Measurements from ENCODE around the gene RFWD3.

Gene RFWD3

GRCh38 chr16:74666425-74667254, at the start of gene RFWD3:
Gene RFWD3 (minus strand): TSS chr16:74666877. CDS start chr16:74661449, 5,428 bp downstream.
- intact Hi-C loops (cut with DNase I): no loop called here
- DNase-seq: peak; percentile 94 to 100 (median 99)

GRCh38 chr16:74716355-74716754, 49.7 kb upstream of the RFWD3 start:
- intact Hi-C loops (cut with DNase I): no loop called here
- no peak for DNase-seq

GRCh38 chr16:74713876-74714275, 47.2 kb upstream of the RFWD3 start:
- DNase-seq: peak in 1 of 42 donors; percentile 24
- intact Hi-C loops (cut with DNase I): no loop called here

DNA sequence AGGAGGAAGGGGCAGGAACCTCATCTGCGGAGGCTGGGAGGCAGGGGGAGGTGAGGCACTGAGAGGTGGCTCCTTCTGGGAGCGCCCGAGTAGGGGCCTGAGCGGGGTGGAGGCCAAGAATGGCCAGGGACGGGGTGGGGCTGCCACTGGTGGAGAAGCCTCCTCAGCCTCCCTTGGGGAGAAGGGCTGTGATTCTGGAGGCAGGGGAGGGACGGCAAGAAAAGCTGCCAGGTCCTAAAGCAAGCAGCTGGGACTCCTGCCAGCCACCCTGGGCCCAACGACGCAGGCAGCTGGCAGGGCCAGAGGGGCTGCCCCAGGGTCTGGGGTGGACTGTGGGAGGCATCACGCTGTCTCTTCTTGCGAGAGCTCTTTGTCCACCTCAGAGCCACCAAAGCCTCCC, 46.6 kb upstream of the RFWD3 start:
- intact Hi-C loops (cut with DNase I): no loop called here
- DNase-seq: peak in 4 of 42 donors; percentile 39 to 60 (median 50)

DNA sequence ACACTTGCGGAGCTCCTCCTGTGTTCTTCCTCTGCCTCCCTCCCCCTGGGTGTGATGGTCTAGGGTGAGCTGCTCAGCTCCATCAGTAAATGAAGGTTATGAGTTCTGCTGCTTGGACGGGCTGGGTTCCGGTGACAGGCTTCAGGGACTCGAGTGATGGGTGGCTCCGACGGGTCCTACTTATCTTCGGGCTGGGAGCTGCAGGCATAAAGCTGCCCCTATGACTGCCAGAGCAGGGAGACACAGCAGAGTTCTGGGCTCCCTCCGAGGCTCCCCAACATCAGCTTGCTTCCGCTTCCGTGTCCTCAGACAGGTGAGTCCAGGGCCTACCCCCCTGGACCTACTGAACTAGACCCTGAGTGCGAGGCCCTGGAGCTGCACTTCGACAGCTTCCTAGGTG, 45.3 kb upstream of the RFWD3 start:
- DNase-seq: no peak

GRCh38 chr16:74710401-74710800, 43.7 kb upstream of the RFWD3 start:
- no peak for DNase-seq
- intact Hi-C loops (cut with DNase I): no loop called here

More for the DNA sequence above, 45.3 kb upstream of the RFWD3 start:
- intact Hi-C loops (cut with DNase I): no loop called here

DNA sequence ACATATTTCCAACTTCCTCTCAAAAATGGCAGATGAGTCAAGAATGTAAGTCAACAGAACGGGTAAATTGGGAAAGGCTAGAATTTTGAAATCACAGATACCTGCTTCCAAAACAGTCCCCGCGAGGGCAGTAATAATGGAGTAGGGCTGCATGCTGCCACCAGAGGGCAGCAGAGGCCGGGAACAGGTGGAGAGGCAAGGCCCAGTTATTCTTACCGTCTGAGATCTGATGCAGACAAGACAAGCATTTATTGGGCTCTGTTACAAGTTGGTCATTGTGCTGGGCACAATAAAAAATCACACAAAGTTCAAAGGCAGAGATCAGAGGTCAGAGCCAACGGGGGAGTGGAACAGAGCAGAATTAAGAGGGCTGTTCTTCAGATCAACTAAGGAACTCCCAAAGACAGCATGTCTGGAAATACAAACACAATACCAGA, 42.8 kb upstream of the RFWD3 start:
- intact Hi-C loops (cut with DNase I): loop anchor here (2.0 to 5.0 kb wide), 2 partner anchors 103 to 153 kb away; no protein-coding TSS in a partner anchor
- DNase-seq: peak; percentile 67 to 96 (median 92)

- peak in 12 of 42 donors; percentile 26 to 65 (median 36) for DNase-seq
- intact Hi-C loops (cut with DNase I): no loop called here
Observed at GRCh38 chr16:74700438-74701225, 34.0 kb upstream of the RFWD3 start, which contains the start of gene MLKL. Gene MLKL (minus strand): TSS chr16:74700862. CDS start chr16:74695757, 5,105 bp downstream.

DNA sequence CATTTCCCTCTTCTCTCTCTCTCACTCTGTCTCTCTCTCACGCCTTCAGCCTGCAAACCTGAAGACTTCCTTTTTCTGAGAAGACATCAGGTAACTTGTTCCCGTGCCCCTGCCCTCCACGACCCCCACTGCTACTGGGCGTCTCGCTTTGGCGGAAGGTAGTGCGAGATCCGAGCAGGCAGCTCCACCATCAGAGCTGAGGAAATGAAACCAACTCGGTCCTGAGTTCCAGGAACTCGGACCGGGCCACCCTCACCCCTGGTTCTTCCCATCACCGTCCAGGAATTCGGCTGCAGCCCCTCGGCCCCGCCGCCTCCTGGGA, 33.4 kb upstream of the RFWD3 start:
- DNase-seq: peak in 4 of 42 donors; percentile 18 to 58 (median 21)
- intact Hi-C loops (cut with DNase I): no loop called here

DNA sequence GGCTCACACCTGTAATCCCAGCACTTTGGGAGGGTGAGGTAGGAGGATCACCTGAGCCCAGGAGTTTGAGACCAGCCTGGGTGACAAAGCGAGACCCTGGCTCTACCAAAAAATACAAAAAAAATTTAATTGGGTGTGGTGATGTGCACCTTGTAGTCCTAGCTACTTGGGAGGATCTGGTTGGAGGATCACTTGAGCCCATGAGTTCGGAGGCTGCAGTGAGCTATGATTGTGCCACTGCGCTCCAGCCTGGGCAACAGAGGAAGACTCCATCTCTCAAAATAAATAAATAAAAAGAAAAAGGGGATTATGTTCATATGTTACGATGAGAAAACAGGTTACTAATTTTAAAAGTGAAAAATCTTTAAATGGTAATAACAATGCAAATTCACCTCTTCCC, 33.0 kb upstream of the RFWD3 start:
- DNase-seq: no peak
- intact Hi-C loops (cut with DNase I): no loop called here

DNA sequence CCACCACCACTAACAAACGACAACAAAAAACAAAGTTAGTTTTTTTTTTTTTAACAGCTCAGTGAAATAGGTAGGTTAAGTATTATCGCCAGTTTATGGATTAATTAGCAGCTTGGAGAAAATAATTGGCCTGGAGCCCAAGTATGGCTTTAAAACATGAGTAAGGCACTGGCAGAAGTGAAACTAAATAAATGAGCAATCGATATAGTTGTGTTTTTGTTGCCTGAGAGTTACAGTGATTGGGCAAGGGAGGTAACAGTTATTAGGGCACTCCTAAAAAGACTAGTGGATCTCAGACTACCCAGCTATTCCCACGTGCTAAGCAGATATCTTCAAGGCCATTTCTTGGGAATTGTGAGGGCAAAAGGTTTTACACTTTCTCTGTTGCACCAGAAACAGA, 31.5 kb upstream of the RFWD3 start:
- intact Hi-C loops (cut with DNase I): no loop called here
- no peak for DNase-seq

DNA sequence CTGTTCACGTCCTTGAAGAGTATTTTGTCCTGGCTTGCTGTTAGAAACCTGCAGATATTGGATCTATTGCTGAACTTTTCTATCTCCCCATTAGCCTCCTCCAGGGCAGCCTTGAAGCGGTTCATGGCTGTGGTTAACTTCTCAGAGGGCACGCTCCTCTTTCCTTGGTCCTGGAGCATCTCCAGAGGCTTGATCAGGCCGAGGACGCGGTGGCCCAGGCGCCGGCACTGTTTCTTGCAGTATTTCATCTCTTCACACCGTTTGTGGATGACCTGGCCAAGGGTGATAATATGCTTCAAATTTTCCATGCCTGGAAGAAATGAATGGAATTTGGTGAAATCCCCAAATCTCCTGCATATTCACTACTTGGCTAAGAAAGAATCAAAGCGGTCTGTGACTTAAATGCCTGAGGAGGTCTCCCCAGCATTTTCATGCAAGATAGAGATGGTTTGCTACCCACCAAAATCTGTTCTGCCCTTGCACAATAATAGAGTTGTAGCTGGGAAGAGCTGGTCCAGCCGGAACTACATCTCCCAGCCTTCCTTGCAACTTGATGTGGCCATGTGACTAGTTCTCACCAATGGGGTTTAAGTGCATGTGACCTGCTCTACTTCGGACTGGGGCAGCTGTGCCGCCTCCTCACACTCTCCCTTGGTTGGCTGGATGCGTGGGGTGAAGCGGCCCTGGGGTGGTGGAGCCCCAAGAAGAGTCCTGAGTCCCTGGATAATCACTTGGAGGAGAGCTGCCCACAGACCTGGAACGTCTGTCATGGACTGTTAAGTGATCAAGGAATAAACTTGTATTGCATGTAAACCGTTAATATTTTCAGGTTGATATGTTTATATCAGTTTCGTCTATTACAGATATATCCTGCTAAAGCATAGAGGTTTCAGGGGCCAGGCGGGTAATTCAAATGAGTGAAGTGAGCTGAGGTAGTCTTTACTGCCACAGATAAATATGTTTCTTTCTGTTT, 29.1 kb upstream of the RFWD3 start:
- DNase-seq: peak; percentile 60 to 97 (median 91)
- intact Hi-C loops (cut with DNase I): no loop called here

- intact Hi-C loops (cut with DNase I): no loop called here
- no peak for DNase-seq
Observed at GRCh38 chr16:74691093-74691855, 24.6 kb upstream of the RFWD3 start.

DNA sequence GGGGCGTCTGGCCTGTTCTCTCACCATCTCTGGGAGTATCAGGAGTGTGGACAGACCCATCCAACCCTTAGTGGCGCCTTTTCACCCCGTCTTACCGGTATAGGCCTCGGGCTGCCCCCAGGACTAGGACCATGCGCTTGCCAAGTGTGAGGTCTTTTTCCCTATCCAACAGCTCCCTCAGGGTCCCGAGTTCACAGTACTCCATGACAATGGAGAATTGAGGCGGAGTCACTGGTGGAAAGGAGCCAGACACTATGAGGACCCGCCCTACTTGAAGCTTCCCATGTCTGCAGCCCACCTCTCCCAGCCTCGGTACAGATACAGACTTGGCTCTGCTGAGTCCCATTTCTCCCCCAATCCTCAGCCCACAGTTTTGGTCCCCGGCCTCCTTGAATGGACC, 15.9 kb upstream of the RFWD3 start:
- intact Hi-C loops (cut with DNase I): no loop called here

DNA sequence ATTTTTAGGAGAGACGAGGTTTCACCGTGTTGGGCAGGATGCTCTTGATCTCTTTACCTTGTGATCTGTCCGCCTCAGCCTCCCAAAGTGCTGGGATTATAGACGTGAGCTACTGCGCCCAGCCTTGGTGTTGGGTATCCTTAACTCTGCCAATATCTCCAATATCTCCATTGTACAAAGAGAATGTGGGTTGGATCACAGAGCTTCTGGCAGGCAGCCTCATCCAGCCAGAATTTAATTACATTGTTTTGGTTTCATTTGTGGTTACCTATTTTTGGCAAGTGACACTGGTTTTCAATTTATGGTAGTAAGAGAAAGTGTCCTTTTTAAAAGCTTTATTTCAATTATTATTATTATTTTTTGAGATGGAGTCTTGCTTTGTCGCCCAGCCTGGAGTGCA, 14.0 kb upstream of the RFWD3 start:
- intact Hi-C loops (cut with DNase I): no loop called here
- DNase-seq: no peak

More for the DNA sequence above, 15.9 kb upstream of the RFWD3 start:
- DNase-seq: no peak

DNA sequence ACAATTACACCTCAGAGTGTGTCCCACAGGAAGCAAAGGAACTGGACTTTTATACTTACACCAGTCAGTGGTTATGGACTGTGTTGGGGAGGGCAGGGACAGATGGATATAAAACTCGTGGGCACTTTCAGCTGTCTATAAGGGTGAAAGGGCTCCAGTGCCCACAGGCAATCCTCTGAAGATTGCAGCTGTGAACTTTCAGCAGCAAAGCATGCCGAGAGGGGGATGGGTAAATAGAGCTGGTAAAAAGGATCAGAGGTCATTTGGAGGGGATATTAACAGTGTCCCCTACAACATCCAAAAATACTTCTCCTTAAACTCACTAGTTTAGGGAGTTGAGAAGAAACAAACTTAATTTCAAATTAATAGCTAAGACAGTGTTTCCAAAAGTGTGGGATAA, 13.3 kb upstream of the RFWD3 start:
- intact Hi-C loops (cut with DNase I): no loop called here
- no peak for DNase-seq

DNA sequence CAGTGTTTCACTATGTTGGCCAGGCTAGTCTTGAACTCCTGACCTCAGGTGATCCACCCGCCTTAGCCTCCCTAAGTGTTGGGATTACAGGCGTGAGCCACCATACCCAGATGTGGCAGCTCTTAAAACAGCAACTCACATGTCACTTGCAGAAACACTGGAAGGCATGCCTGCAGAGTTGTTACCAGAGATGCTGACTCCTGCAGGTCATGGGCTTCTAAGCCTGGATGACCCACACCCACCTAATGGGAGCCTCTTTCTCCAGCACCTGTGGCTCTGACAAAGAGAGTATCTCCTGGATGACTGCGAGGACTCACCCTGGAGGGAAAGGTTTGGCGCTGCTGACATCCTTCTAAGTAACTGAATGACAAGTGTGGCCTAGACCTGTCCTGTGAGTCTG, 11.2 kb upstream of the RFWD3 start:
- DNase-seq: no peak
- intact Hi-C loops (cut with DNase I): no loop called here

GRCh38 chr16:74673876-74674275, 7.2 kb upstream of the RFWD3 start:
- DNase-seq: no peak
- intact Hi-C loops (cut with DNase I): no loop called here
